MM.1S (cell line): ENCODE data around the gene TPM1.

Experiments used
- EZH2 ChIP-seq: fragments of 300-600 bp; sonication (generic); optimal IDR thresholded peaks from 2 replicates; pipeline ENCODE3; 2017; ENCODE audit warnings: low read depth, mild to moderate bottlenecking, antibody characterized with exemption, low read length, mixed read lengths
- EZH2phosphoT487 ChIP-seq: fragments of 300-600 bp; sonication (generic); IDR thresholded peaks from 2 replicates; pipeline ENCODE4 v1.6.1; 2018; ENCODE audit warnings: antibody characterized with exemption, low read length
- TF ChIP-seq, protein P1 (sequence below): fragments of 300-600 bp; sonication (generic); IDR thresholded peaks from 2 replicates; pipeline ENCODE4 v1.5.1; 2016; ENCODE audit warnings: antibody characterized with exemption, low read length, mixed read lengths

DNA sequence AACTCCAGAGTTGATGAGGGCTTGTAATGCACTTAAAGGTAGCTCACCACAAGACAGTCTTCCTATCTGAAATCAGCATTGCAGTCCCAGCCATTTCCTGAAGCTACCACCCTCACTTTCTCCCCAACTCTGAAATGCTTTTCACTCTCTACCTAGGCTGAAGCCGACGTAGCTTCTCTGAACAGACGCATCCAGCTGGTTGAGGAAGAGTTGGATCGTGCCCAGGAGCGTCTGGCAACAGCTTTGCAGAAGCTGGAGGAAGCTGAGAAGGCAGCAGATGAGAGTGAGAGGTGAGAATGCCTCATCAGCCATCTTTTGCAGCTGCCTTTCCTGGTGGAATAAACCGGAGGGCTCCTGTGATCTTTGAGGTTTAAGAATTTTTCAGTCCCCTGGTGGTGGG is 14.3 kb downstream of the TPM1 start:
- TF ChIP-seq, protein P1, sequence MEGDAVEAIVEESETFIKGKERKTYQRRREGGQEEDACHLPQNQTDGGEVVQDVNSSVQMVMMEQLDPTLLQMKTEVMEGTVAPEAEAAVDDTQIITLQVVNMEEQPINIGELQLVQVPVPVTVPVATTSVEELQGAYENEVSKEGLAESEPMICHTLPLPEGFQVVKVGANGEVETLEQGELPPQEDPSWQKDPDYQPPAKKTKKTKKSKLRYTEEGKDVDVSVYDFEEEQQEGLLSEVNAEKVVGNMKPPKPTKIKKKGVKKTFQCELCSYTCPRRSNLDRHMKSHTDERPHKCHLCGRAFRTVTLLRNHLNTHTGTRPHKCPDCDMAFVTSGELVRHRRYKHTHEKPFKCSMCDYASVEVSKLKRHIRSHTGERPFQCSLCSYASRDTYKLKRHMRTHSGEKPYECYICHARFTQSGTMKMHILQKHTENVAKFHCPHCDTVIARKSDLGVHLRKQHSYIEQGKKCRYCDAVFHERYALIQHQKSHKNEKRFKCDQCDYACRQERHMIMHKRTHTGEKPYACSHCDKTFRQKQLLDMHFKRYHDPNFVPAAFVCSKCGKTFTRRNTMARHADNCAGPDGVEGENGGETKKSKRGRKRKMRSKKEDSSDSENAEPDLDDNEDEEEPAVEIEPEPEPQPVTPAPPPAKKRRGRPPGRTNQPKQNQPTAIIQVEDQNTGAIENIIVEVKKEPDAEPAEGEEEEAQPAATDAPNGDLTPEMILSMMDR, result no peak
- TF ChIP-seq EZH2phosphoT487 (no peak), EZH2 (no peak)
